Nephron progenitor cell (in vitro differentiated cells): Measurements from ENCODE around the gene UBXN11.

ENCODE experiments used
- DNase-seq: peaks from one replicate; pipeline ENCODE4 v3.0.0; 2021
- H3K27ac Mint-ChIP-seq: 2 replicates; pipeline ENCODE4 v1.8.0; 2021; ENCODE audit warnings: mild to moderate bottlenecking, moderate library complexity, mixed read lengths
- H3K27me3 Mint-ChIP-seq: 2 replicates; pipeline ENCODE4 v1.8.0; 2021; ENCODE audit warnings: mild to moderate bottlenecking, low read depth, mixed read lengths; ENCODE audit not compliant: poor library complexity
- H3K36me3 Mint-ChIP-seq: 2 replicates; pipeline ENCODE4 v1.8.0; 2021; ENCODE audit warnings: low read depth, mixed read lengths
- H3K4me1 Mint-ChIP-seq: 2 replicates; pipeline ENCODE4 v1.8.0; 2021; ENCODE audit warnings: mixed read lengths
- H3K4me3 Mint-ChIP-seq: 2 replicates; pipeline ENCODE4 v1.8.0; 2021; ENCODE audit warnings: mild to moderate bottlenecking, moderate library complexity, mixed read lengths
- H3K9me3 Mint-ChIP-seq: 2 replicates; pipeline ENCODE4 v1.8.0; 2021; ENCODE audit warnings: mild to moderate bottlenecking, moderate library complexity, mixed read lengths
- TF ChIP-seq, protein P1 (sequence below): fragments of 200-600 bp; sonication (generic); IDR thresholded peaks from 2 replicates; pipeline ENCODE4 v1.5.0; 2021; ENCODE audit warnings: antibody characterized with exemption

UBXN11 gene, protein sequence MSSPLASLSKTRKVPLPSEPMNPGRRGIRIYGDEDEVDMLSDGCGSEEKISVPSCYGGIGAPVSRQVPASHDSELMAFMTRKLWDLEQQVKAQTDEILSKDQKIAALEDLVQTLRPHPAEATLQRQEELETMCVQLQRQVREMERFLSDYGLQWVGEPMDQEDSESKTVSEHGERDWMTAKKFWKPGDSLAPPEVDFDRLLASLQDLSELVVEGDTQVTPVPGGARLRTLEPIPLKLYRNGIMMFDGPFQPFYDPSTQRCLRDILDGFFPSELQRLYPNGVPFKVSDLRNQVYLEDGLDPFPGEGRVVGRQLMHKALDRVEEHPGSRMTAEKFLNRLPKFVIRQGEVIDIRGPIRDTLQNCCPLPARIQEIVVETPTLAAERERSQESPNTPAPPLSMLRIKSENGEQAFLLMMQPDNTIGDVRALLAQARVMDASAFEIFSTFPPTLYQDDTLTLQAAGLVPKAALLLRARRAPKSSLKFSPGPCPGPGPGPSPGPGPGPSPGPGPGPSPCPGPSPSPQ

DNA sequence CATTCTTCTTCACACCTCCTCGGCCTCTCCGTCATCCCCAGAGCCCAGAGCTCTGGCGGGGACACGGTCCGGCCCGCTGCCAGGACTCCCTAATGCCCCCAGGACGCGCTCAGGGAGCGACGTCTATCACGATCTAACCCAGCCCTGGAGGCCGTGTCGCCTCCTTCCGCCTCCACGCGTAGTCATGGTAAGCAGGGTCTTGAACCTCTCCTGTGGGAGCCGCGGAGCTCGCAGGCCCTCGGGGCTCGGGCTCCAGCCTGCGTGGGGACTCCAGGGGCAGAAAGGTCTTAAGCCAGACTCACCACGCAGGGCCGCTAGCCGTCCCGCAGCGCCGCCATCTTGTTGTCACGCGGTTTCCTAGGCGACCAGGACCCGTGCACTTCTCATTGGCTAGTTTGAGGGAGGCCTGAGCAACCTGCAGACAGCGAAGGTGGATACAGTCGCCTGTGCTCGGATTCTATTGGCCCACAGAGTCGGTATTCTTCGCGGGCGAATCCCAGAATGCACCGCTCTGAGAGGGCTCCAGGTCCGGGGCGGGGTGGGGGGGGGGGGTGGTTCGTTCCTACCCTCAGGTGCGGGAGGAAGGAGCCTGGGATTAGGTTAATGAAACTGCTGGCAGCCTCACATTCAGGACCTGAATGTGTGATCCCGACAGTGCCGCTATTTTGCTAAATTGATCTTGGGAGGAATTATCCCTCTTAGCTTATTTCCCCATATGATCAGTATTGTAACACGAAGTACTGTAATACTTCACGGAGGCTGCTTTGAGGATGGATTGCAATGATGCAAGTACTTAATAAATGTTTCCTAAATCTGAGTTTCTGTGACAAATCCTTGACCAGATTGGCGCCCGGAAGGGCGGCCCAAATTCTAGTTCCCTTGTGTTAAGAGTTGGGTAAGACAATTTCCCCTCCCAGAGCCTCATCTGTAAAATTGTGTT lies at the start of gene UBXN11:
Gene UBXN11 (minus strand): TSS at position 347 of the 940 bp plus-strand sequence. CDS start 3,753 bp downstream, outside the sequence.
- H3K27me3 Mint-ChIP-seq: peaks cover 4% of the 10 kb centered on the region
- peak; percentile 90 for DNase-seq

DNA sequence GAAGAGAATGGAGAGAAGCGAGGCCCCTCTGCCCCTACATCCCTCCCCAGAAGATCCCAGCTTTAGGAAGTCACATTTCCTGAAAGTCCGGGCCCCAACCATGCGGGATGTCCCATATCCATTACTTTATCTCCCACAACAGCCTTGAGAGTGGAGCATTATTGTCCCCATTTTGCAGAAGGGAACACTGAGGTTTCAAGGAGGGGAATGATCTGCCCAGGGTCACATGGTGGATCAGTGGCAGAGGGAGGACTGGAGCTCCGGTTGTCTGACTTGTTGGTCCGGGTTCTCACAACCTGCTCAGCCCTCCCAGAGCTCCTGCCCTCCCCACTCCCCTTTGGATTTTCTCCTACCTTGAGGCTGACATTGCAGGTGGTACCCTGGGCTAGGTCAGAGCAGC lies 49.7 kb upstream of the UBXN11 start:
- no peak overlapping the region for H3K27ac Mint-ChIP-seq
- H3K36me3 Mint-ChIP-seq: no peaks in the 10 kb centered on the region
- TF ChIP-seq, protein P1, sequence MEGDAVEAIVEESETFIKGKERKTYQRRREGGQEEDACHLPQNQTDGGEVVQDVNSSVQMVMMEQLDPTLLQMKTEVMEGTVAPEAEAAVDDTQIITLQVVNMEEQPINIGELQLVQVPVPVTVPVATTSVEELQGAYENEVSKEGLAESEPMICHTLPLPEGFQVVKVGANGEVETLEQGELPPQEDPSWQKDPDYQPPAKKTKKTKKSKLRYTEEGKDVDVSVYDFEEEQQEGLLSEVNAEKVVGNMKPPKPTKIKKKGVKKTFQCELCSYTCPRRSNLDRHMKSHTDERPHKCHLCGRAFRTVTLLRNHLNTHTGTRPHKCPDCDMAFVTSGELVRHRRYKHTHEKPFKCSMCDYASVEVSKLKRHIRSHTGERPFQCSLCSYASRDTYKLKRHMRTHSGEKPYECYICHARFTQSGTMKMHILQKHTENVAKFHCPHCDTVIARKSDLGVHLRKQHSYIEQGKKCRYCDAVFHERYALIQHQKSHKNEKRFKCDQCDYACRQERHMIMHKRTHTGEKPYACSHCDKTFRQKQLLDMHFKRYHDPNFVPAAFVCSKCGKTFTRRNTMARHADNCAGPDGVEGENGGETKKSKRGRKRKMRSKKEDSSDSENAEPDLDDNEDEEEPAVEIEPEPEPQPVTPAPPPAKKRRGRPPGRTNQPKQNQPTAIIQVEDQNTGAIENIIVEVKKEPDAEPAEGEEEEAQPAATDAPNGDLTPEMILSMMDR: no peak
- H3K9me3 Mint-ChIP-seq: no peaks in the 10 kb centered on the region
- no peak for DNase-seq
- peaks cover 39% of the 10 kb centered on the region for H3K27me3 Mint-ChIP-seq
- peaks cover 62% of the 10 kb centered on the region for H3K4me1 Mint-ChIP-seq
- H3K4me3 Mint-ChIP-seq: no peak overlapping the region

More for the DNA sequence above, at the start of gene UBXN11:
- TF ChIP-seq, protein P1: no peak
- Mint-ChIP-seq H3K4me1 (peaks cover 18% of the 10 kb centered on the region), H3K27ac (peak within 1 kb of the TSS; percentile 91), H3K9me3 (no peaks in the 10 kb centered on the region), H3K4me3 (peak within 1 kb of the TSS; percentile 100), H3K36me3 (no peaks in the 10 kb centered on the region)

DNA sequence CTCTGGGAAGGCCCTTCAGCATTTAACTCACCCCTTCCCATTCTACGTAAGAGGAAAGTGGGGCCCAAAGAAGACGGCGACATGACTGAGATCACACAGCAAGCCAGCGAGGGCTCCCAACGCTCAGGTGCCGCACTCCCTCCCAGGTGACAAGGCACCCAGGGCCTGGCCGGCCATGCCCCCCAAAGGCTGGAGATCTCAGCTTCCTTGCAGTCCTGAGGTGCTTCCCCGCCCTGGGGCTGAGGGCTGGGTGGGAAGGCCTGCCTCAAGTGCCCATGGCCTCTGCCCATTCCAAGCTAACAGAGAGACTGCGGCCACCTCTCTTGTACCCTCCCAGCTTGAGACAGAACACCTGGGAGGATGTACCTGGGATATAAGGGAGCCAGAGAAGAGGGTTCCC lies 48.5 kb upstream of the UBXN11 start:
- Mint-ChIP-seq H3K27ac (no peak overlapping the region), H3K36me3 (no peaks in the 10 kb centered on the region), H3K4me3 (no peak overlapping the region), H3K27me3 (peaks cover 28% of the 10 kb centered on the region), H3K9me3 (no peaks in the 10 kb centered on the region), H3K4me1 (peaks cover 66% of the 10 kb centered on the region)
- TF ChIP-seq, protein P1: no peak
- DNase-seq: no peak

DNA sequence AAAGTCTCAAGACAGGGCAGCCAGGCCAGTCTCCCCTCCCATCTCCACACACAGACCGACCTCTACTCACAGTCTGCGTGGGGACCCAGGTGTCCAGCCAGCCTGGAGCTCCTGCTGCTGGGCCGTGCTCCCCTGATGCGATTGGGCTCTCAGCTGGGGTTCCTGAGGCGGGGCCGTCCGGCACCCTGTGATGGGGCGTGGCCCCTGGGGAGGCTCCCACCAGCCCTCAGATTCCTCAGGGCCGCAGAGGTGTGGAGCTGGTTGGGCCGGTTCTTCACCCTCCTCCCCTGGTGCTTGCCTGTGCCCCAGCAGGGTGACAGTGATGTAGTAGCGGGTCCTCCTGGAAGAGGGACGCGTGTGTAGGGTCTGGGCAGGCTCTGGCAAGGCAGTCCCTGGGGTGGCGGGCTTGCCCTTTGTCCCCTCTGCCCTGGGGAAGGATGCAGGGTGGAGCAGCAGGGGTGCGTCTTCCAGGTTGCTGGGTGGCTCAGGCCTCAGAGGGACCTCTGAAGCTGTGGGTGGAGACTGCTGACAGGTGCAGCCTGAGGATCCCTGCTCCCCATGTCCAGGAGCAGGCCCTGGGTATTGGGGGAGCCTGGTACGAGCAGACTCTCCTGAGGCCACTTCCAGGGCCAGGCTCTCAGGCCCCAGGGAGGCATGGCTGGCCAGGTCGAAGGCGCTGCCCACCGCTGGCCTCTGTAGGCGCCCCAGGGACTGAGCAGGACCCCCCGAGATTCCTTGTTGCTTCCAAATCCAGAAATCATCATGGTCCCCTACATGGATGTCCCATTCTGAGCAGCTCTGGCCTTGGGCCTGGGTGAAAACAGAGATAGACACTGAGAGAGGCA lies 47.8 kb upstream of the UBXN11 start, which contains the start of gene CRYBG2:
Gene CRYBG2 (minus strand): TSS at position 155 of the 845 bp plus-strand sequence. CDS start 7,473 bp downstream, outside the sequence.
- H3K4me1 Mint-ChIP-seq: peaks cover 66% of the 10 kb centered on the region
- DNase-seq: no peak
- H3K27me3 Mint-ChIP-seq: peaks cover 20% of the 10 kb centered on the region
- H3K9me3 Mint-ChIP-seq: no peaks in the 10 kb centered on the region
- H3K36me3 Mint-ChIP-seq: no peaks in the 10 kb centered on the region
- peak within 1 kb of the TSS; percentile 57 for H3K27ac Mint-ChIP-seq
- no peak within 1 kb of the TSS for H3K4me3 Mint-ChIP-seq
- TF ChIP-seq, protein P1: no peak

DNA sequence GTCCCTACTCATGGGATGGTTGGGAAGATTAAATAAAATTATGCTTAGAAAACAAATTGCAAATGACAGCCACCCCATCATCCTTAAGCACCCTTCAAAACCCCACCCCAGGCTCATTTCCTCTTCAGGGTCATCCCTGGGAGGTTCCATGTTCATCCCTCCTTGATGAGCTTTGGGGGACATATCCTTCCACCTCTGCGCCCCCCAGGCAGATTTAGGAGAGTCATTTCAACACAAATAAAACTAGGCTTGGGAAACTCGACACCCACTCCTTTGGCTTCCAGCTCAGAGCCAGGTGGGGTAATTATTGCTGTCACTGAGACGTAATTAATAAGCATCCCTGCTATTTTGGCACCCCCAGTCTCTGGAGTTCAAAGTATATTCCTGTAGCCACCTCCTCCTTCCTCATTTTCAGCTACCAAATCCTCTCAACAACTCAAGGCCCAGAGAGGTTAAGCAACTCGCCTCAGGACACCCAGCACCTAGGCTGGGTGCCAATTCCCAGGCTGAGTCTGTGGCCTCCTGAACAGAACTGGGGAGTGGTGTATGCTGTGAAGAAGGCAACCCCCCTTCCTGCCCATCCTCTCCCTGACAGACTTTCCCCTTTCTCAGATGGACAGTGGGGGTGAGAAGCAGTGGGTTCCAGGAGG lies 46.9 kb upstream of the UBXN11 start:
- Mint-ChIP-seq H3K4me1 (peaks cover 59% of the 10 kb centered on the region), H3K27me3 (peaks cover 11% of the 10 kb centered on the region), H3K9me3 (no peaks in the 10 kb centered on the region), H3K36me3 (no peaks in the 10 kb centered on the region), H3K27ac (peak overlapping the region; percentile 57), H3K4me3 (no peak overlapping the region)
- TF ChIP-seq, protein P1: no peak
- DNase-seq: no peak
